ENCODE data around the gene SPATA6L. TPM values are rescaled to one million over a fixed set of nuclear protein-coding genes. Genes with fewer than 3 reads are reported as not detected.

SPATA6L gene
- total and polyA plus RNA-seq, 8 donors = 4.2 to 12.5 (median 7.8) TPM

GRCh38 chr9:4640027-4640426 is 26.3 kb downstream of the SPATA6L start:
- Histone ChIP-seq H3K9me3 (no peaks in the 10 kb centered on the region), H3K4me3 (no peak overlapping the region), H3K4me1 (no peaks in the 10 kb centered on the region), H3K27ac (no peak overlapping the region), H3K27me3 (no peaks in the 10 kb centered on the region), H3K36me3 (no peaks in the 10 kb centered on the region)
- 82 to 88% methylated on average over 2 of the region's 2 CpGs for WGBS, 2 donors
- intact Hi-C loops (cut with DNase I) = no loop called here
- no peak for TF ChIP-seq CTCF (IDR thresholded peaks at IDR 0.05)
- no peak for FAIRE-seq
- DNase-seq = no peak
- ATAC-seq = no peak

- no peak overlapping the region for H3K27ac ChIP-seq
- FAIRE-seq = no peak
- no peak for ATAC-seq
- H3K36me3 ChIP-seq = no peaks in the 10 kb centered on the region
- TF ChIP-seq CTCF (IDR thresholded peaks at IDR 0.05) = no peak
- intact Hi-C loops (cut with DNase I) = no loop called here
- no peaks in the 10 kb centered on the region for H3K4me1 ChIP-seq
- no peak for DNase-seq
- H3K4me3 ChIP-seq = no peak overlapping the region
- no peaks in the 10 kb centered on the region for H3K9me3 ChIP-seq
- WGBS, 2 donors = 64 to 68% methylated on average over 2 of the region's 2 CpGs
- no peaks in the 10 kb centered on the region for H3K27me3 ChIP-seq
These were observed 26.9 kb downstream of the SPATA6L start for GRCh38 chr9:4639420-4639819.

- Histone ChIP-seq H3K27ac (no peak overlapping the region), H3K4me3 (no peak overlapping the region), H3K27me3 (no peaks in the 10 kb centered on the region), H3K36me3 (no peaks in the 10 kb centered on the region), H3K4me1 (no peaks in the 10 kb centered on the region), H3K9me3 (no peaks in the 10 kb centered on the region)
- intact Hi-C loops (cut with DNase I) = no loop called here
- FAIRE-seq = no peak
- ATAC-seq = no peak
- DNase-seq = no peak
- 82 to 87% methylated on average over 3 of the region's 3 CpGs for WGBS, 2 donors
- TF ChIP-seq CTCF (IDR thresholded peaks at IDR 0.05) = no peak
These were observed 27.3 kb downstream of the SPATA6L start for GRCh38 chr9:4638968-4639367.

- 60 to 62% methylated on average over 2 of the region's 2 CpGs for WGBS, 2 donors
- DNase-seq (no peak), FAIRE-seq (no peak), ATAC-seq (no peak)
- no peak overlapping the region for H3K4me3 ChIP-seq
- H3K36me3 ChIP-seq = no peaks in the 10 kb centered on the region
- H3K4me1 ChIP-seq = no peaks in the 10 kb centered on the region
- no peaks in the 10 kb centered on the region for H3K27me3 ChIP-seq
- TF ChIP-seq CTCF (IDR thresholded peaks at IDR 0.05) = no peak
- intact Hi-C loops (cut with DNase I) = no loop called here
- H3K9me3 ChIP-seq = no peaks in the 10 kb centered on the region
- no peak overlapping the region for H3K27ac ChIP-seq
These were observed 35.4 kb downstream of the SPATA6L start for GRCh38 chr9:4630836-4631235.

GRCh38 chr9:4622016-4622415 is 44.3 kb downstream of the SPATA6L start:
- Histone ChIP-seq H3K4me1 (no peaks in the 10 kb centered on the region), H3K4me3 (no peak overlapping the region), H3K27ac (no peak overlapping the region), H3K36me3 (peaks cover 0 to 6% (median 0%) of the 10 kb centered on the region in 3 donors), H3K27me3 (no peaks in the 10 kb centered on the region), H3K9me3 (no peaks in the 10 kb centered on the region)
- DNase-seq (no peak), FAIRE-seq (no peak), ATAC-seq (no peak)
- 83 to 86% methylated on average over 10 of the region's 10 CpGs for WGBS, 2 donors
- no peak for TF ChIP-seq CTCF (IDR thresholded peaks at IDR 0.05)
- intact Hi-C loops (cut with DNase I) = no loop called here
